GM12878 (cell line): Measurements from ENCODE around the gene RET. TPM values are rescaled to one million over a fixed set of nuclear protein-coding genes. Genes with fewer than 3 reads are reported as not detected.

ENCODE experiments used
- BHLHE40 ChIP-seq, 2 experiments: fragments of 450-650 bp in 1 of 2; IDR thresholded peaks; 2 replicates each; pipeline ENCODE4 v1.6.1; 2011 to 2017; ENCODE audit warnings: low read depth in 2 of 2, borderline replicate concordance in 1 of 2, improper control_type of control experiment in 1 of 2, low read length in 1 of 2, mild to moderate bottlenecking in 1 of 2
- ETV6 ChIP-seq, 2 experiments: fragments of 450-650 bp in 1 of 2; IDR thresholded peaks in 1 of 2; conservative IDR thresholded peaks in 1 of 2; 2 replicates each; pipeline ENCODE4 v1.6.1; 2014; ENCODE audit warnings: antibody characterized with exemption in 1 of 2, borderline replicate concordance in 1 of 2, low read depth in 1 of 2, mild to moderate bottlenecking in 1 of 2, moderate library complexity in 1 of 2
- MEF2B ChIP-seq: fragments of 450-650 bp; IDR thresholded peaks from 2 replicates; pipeline ENCODE4 v1.6.1; 2018; ENCODE audit warnings: mild to moderate bottlenecking, moderate library complexity; ENCODE audit not compliant: partially characterized antibody, poor library complexity, severe bottlenecking
- NR2C2 ChIP-seq: IDR thresholded peaks from 2 replicates; pipeline ENCODE4 v1.6.1; 2011; ENCODE audit warnings: borderline replicate concordance, low read depth; ENCODE audit not compliant: control insufficient read depth, insufficient read length
- polyA plus RNA-seq, 11 experiments: library from polyadenylated mRNA; depleted of rRNA in 4 of 11; unstranded in 6 of 11; stranded (reverse) in 5 of 11; fragments of >200 nt; fragmentation: Nextera tagmentation in 4 of 11; fragmentation: Illumina TruSeq in 1 of 11; extraction: Ambion mirVana in 4 of 11; extraction: Trizol in 1 of 11; gene quantifications; 1 replicate in 1 of 11; 2 replicates in 10 of 11; pipeline versions ENCODE4 v1.2.1 to v1.2.3, GENCODE V29; 2011 to 2016; ENCODE audit warnings: inconsistent platforms in 2 of 11, missing spikeins in 2 of 11, low read depth in 1 of 11
- total RNA-seq, 4 experiments: library from RNA; depleted of rRNA in 3 of 4; stranded (reverse); fragments of >200 nt in 3 of 4; fragmentation: Illumina TruSeq in 1 of 4; extraction: Trizol in 1 of 4; gene quantifications; 2 replicates each; pipeline versions ENCODE4 v1.2.1 to v1.2.3, GENCODE V29; 2013 to 2021
- TF ChIP-seq, protein P1 (sequence below): IDR thresholded peaks from 2 replicates; pipeline ENCODE4 v1.6.1; 2011; ENCODE audit warnings: borderline replicate concordance, low read depth, mild to moderate bottlenecking, moderate library complexity, mixed read lengths, low read length; ENCODE audit not compliant: insufficient read depth; ENCODE audit errors: extremely low read length
- TF ChIP-seq, protein P2 (sequence below): fragments of 450-650 bp; IDR thresholded peaks from 2 replicates; pipeline ENCODE4 v1.6.1; 2017; ENCODE audit warnings: mild to moderate bottlenecking, low read depth, inconsistent platforms; ENCODE audit not compliant: poor library complexity, severe bottlenecking
- TF ChIP-seq, protein P3 (sequence below): IDR thresholded peaks from 2 replicates; pipeline ENCODE4 v1.6.1; 2012; ENCODE audit warnings: improper control_type of control experiment, low read depth, low read length; ENCODE audit not compliant: insufficient replicate concordance
- TF ChIP-seq, protein P4 (sequence below): fragments of 450-650 bp; IDR thresholded peaks from 2 replicates; pipeline ENCODE4 v1.6.1; 2017; ENCODE audit warnings: mild to moderate bottlenecking, moderate library complexity
- TF ChIP-seq, protein P5 (sequence below): IDR thresholded peaks from 2 replicates; pipeline ENCODE4 v1.6.1; 2012; ENCODE audit warnings: mild to moderate bottlenecking, low read depth, low read length

RET gene
- total and polyA plus RNA-seq, 10 of the 15 experiments (the other 5 are each of a cell fraction or from before 2014, with no cell fraction given): not detected

DNA sequence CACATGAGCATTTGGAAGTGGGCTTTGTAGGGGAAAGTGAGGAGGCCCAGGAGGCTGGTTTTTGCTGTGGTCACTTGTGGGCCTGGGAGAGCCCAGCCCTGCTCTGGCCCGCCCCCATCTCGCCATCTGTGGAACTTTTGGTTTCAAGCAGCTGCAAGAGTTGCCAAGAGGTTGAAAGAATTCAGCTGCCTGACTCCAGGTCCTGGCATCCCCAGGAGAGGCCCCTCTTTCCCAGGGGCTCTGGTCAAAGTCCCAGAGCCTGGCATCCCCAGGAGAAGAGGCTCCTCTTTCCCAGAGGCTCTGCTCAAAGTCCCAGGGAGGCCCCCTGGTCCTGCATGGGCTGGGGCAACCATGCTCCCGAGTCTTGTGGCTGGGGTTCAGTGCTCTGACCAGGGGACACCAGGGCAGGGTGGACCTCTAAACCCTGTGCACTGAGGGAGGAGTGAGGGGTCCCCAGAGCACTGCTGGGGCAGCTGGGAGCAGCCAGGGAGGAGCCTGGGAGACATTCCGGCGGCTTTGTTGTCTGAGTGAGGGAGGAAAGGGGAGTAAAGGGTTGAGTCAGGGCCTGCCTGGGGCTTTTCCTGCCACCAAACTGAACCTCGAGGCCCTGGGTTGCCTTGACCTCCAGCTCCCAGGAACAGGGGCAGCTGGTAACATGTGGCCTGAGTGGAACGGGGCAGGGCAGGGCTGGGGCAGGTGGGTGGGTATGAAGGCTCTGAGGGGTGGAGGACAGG is 33.6 kb downstream of the RET start (continued):
- TF ChIP-seq, protein P1, sequence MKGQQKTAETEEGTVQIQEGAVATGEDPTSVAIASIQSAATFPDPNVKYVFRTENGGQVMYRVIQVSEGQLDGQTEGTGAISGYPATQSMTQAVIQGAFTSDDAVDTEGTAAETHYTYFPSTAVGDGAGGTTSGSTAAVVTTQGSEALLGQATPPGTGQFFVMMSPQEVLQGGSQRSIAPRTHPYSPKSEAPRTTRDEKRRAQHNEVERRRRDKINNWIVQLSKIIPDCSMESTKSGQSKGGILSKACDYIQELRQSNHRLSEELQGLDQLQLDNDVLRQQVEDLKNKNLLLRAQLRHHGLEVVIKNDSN: peak; percentile 75
- TF ChIP-seq, protein P2, sequence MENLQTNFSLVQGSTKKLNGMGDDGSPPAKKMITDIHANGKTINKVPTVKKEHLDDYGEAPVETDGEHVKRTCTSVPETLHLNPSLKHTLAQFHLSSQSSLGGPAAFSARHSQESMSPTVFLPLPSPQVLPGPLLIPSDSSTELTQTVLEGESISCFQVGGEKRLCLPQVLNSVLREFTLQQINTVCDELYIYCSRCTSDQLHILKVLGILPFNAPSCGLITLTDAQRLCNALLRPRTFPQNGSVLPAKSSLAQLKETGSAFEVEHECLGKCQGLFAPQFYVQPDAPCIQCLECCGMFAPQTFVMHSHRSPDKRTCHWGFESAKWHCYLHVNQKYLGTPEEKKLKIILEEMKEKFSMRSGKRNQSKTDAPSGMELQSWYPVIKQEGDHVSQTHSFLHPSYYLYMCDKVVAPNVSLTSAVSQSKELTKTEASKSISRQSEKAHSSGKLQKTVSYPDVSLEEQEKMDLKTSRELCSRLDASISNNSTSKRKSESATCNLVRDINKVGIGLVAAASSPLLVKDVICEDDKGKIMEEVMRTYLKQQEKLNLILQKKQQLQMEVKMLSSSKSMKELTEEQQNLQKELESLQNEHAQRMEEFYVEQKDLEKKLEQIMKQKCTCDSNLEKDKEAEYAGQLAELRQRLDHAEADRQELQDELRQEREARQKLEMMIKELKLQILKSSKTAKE: no peak
- TF ChIP-seq, protein P3, sequence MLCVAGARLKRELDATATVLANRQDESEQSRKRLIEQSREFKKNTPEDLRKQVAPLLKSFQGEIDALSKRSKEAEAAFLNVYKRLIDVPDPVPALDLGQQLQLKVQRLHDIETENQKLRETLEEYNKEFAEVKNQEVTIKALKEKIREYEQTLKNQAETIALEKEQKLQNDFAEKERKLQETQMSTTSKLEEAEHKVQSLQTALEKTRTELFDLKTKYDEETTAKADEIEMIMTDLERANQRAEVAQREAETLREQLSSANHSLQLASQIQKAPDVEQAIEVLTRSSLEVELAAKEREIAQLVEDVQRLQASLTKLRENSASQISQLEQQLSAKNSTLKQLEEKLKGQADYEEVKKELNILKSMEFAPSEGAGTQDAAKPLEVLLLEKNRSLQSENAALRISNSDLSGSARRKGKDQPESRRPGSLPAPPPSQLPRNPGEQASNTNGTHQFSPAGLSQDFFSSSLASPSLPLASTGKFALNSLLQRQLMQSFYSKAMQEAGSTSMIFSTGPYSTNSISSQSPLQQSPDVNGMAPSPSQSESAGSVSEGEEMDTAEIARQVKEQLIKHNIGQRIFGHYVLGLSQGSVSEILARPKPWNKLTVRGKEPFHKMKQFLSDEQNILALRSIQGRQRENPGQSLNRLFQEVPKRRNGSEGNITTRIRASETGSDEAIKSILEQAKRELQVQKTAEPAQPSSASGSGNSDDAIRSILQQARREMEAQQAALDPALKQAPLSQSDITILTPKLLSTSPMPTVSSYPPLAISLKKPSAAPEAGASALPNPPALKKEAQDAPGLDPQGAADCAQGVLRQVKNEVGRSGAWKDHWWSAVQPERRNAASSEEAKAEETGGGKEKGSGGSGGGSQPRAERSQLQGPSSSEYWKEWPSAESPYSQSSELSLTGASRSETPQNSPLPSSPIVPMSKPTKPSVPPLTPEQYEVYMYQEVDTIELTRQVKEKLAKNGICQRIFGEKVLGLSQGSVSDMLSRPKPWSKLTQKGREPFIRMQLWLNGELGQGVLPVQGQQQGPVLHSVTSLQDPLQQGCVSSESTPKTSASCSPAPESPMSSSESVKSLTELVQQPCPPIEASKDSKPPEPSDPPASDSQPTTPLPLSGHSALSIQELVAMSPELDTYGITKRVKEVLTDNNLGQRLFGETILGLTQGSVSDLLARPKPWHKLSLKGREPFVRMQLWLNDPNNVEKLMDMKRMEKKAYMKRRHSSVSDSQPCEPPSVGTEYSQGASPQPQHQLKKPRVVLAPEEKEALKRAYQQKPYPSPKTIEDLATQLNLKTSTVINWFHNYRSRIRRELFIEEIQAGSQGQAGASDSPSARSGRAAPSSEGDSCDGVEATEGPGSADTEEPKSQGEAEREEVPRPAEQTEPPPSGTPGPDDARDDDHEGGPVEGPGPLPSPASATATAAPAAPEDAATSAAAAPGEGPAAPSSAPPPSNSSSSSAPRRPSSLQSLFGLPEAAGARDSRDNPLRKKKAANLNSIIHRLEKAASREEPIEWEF: no peak
- TF ChIP-seq, protein P4, sequence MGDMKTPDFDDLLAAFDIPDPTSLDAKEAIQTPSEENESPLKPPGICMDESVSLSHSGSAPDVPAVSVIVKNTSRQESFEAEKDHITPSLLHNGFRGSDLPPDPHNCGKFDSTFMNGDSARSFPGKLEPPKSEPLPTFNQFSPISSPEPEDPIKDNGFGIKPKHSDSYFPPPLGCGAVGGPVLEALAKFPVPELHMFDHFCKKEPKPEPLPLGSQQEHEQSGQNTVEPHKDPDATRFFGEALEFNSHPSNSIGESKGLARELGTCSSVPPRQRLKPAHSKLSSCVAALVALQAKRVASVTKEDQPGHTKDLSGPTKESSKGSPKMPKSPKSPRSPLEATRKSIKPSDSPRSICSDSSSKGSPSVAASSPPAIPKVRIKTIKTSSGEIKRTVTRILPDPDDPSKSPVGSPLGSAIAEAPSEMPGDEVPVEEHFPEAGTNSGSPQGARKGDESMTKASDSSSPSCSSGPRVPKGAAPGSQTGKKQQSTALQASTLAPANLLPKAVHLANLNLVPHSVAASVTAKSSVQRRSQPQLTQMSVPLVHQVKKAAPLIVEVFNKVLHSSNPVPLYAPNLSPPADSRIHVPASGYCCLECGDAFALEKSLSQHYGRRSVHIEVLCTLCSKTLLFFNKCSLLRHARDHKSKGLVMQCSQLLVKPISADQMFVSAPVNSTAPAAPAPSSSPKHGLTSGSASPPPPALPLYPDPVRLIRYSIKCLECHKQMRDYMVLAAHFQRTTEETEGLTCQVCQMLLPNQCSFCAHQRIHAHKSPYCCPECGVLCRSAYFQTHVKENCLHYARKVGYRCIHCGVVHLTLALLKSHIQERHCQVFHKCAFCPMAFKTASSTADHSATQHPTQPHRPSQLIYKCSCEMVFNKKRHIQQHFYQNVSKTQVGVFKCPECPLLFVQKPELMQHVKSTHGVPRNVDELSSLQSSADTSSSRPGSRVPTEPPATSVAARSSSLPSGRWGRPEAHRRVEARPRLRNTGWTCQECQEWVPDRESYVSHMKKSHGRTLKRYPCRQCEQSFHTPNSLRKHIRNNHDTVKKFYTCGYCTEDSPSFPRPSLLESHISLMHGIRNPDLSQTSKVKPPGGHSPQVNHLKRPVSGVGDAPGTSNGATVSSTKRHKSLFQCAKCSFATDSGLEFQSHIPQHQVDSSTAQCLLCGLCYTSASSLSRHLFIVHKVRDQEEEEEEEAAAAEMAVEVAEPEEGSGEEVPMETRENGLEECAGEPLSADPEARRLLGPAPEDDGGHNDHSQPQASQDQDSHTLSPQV: no peak
- TF ChIP-seq NR2C2: no peak
- no peak for TF ChIP-seq MEF2B
- peak; percentile 46 to 81; a peak in 3 of 4 replicates for TF ChIP-seq BHLHE40 (IDR thresholded peaks at IDR 0.05; ENCODE audit: borderline replicate concordance in 1 of 2, low read depth in 2 of 2, low read length in 1 of 2)
- TF ChIP-seq, protein P5, sequence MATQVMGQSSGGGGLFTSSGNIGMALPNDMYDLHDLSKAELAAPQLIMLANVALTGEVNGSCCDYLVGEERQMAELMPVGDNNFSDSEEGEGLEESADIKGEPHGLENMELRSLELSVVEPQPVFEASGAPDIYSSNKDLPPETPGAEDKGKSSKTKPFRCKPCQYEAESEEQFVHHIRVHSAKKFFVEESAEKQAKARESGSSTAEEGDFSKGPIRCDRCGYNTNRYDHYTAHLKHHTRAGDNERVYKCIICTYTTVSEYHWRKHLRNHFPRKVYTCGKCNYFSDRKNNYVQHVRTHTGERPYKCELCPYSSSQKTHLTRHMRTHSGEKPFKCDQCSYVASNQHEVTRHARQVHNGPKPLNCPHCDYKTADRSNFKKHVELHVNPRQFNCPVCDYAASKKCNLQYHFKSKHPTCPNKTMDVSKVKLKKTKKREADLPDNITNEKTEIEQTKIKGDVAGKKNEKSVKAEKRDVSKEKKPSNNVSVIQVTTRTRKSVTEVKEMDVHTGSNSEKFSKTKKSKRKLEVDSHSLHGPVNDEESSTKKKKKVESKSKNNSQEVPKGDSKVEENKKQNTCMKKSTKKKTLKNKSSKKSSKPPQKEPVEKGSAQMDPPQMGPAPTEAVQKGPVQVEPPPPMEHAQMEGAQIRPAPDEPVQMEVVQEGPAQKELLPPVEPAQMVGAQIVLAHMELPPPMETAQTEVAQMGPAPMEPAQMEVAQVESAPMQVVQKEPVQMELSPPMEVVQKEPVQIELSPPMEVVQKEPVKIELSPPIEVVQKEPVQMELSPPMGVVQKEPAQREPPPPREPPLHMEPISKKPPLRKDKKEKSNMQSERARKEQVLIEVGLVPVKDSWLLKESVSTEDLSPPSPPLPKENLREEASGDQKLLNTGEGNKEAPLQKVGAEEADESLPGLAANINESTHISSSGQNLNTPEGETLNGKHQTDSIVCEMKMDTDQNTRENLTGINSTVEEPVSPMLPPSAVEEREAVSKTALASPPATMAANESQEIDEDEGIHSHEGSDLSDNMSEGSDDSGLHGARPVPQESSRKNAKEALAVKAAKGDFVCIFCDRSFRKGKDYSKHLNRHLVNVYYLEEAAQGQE: no peak
- no peak for TF ChIP-seq ETV6 (conservative IDR thresholded peaks at IDR 0.05 in 1 of 2, IDR thresholded peaks at IDR 0.05 in 1 of 2; ENCODE audit: borderline replicate concordance in 1 of 2, low read depth in 1 of 2)
